WTC11 (cell line): ENCODE data around the gene PRKCSH. TPM values are rescaled to one million over a fixed set of nuclear protein-coding genes. Genes with fewer than 3 reads are reported as not detected.

Experiments used
- microRNA-seq: library from miRNA; unstranded; fragments of <30 nt; microRNA quantifications from one replicate; pipeline ENCODE4 v1.2.0, GENCODE V29; 2022; ENCODE audit warnings: borderline number of aligned reads
- total RNA-seq: library from RNA; stranded (reverse); gene quantifications from 3 replicates; pipeline ENCODE4 v1.2.3, GENCODE V29; 2021

The PRKCSH gene
- total RNA-seq, 1 experiment from 2014 or later, result 396 TPM

Small RNAs within 50 kb of the gene (microRNA-seq; reads per million reads assigned to microRNA genes)
- 1.0 reads per million for gene MIR7974

Other genes starting within 250 kb of the PRKCSH start
- gene KANK2, start 238.1 kb upstream of the PRKCSH start, total RNA-seq, result 31.8 to 35.1 TPM (median 33.2 TPM) in 3 replicates
- gene ANGPTL8, start 196.0 kb upstream of the PRKCSH start, total RNA-seq, result 0.30 TPM in 1 of 3 replicates, not detected in the others
- 88.8 to 100 TPM (median 90.7 TPM) in 3 replicates for gene DOCK6, start 173.1 kb upstream of the PRKCSH start, total RNA-seq
- gene TSPAN16, start 139.5 kb upstream of the PRKCSH start, total RNA-seq, result 0.30 TPM in 1 of 3 replicates, not detected in the others
- gene RAB3D, start 96.0 kb upstream of the PRKCSH start, total RNA-seq, result 18.9 to 27.8 TPM (median 27.0 TPM) in 3 replicates
- gene TMEM205, start 89.4 kb upstream of the PRKCSH start, total RNA-seq, result 69.9 to 78.3 TPM (median 76.0 TPM) in 3 replicates
- 5.5 to 8.5 TPM (median 6.8 TPM) in 3 replicates for gene CCDC159, start 89.1 kb upstream of the PRKCSH start, total RNA-seq
- gene PLPPR2, start 80.2 kb upstream of the PRKCSH start, total RNA-seq, result 7.5 to 9.6 TPM (median 8.4 TPM) in 3 replicates
- 2.4 to 3.9 TPM (median 3.0 TPM) in 3 replicates for gene SWSAP1, start 61.0 kb upstream of the PRKCSH start, total RNA-seq
- 16.8 to 20.9 TPM (median 20.4 TPM) in 3 replicates for gene EPOR, start 51.3 kb upstream of the PRKCSH start, total RNA-seq
- 69.0 to 88.3 TPM (median 86.0 TPM) in 3 replicates for gene RGL3, start 16.3 kb upstream of the PRKCSH start, total RNA-seq
- gene ODAD3, start 514 bp upstream of the PRKCSH start, total RNA-seq, result 4.1 to 5.8 TPM (median 4.8 TPM) in 3 replicates
- 1.4 to 3.0 TPM (median 1.6 TPM) in 3 replicates for gene ELAVL3, start 45.4 kb downstream of the PRKCSH start, total RNA-seq
- gene ZNF653, start 70.2 kb downstream of the PRKCSH start, total RNA-seq, result 10.3 to 13.4 TPM (median 11.5 TPM) in 3 replicates
- 56.4 to 64.1 TPM (median 61.7 TPM) in 3 replicates for gene ECSIT, start 93.5 kb downstream of the PRKCSH start, total RNA-seq
- 16.0 to 18.0 TPM (median 17.4 TPM) in 3 replicates for gene CNN1, start 103.2 kb downstream of the PRKCSH start, total RNA-seq
- gene ELOF1, start 123.6 kb downstream of the PRKCSH start, total RNA-seq, result 70.9 to 86.0 TPM (median 73.4 TPM) in 3 replicates
- 8.6 to 14.3 TPM (median 11.8 TPM) in 3 replicates for gene ACP5, start 142.0 kb downstream of the PRKCSH start, total RNA-seq
- 12.6 to 13.2 TPM (median 12.7 TPM) in 3 replicates for gene ZNF627, start 161.8 kb downstream of the PRKCSH start, total RNA-seq